Measurements from ENCODE around the gene TMEM39A.

The TMEM39A gene

GRCh38 chr3:119395923-119396358 lies 67.5 kb downstream of the TMEM39A start:
- peak in 1 of 5 experiments; percentile 35 for DNase-seq

GRCh38 chr3:119388577-119388976 lies 74.8 kb downstream of the TMEM39A start:
- no peak for DNase-seq

- no peak for DNase-seq
Measured at GRCh38 chr3:119382134-119382533, 81.3 kb downstream of the TMEM39A start.

GRCh38 chr3:119380697-119381096 lies 82.7 kb downstream of the TMEM39A start:
- no peak for DNase-seq
